Hepatocyte (in vitro differentiated cells): ENCODE data around the gene TMEM170B. TPM values are rescaled to one million over a fixed set of nuclear protein-coding genes. Genes with fewer than 3 reads are reported as not detected.
A peak's percentile ranks its signal among the peaks of the same experiment; 100 is the strongest.

Experiments
- DNase-seq: peaks from one replicate; pipeline ENCODE4 v3.0.0-alpha.2; 2016; ENCODE audit warnings: low spot score
- H2AFZ ChIP-seq: fragments of 200-600 bp; sonication (generic); 2 replicates; pipeline ENCODE4 v1.6.0; 2016; ENCODE audit warnings: antibody characterized with exemption, mild to moderate bottlenecking
- H3K27ac ChIP-seq: fragments of 200-600 bp; sonication (generic); 2 replicates; pipeline ENCODE4 v1.5.1; 2016; ENCODE audit warnings: mild to moderate bottlenecking
- H3K27me3 ChIP-seq: fragments of 200-600 bp; sonication (generic); 2 replicates; pipeline ENCODE4 v1.6.1; 2016
- H3K36me3 ChIP-seq: fragments of 200-600 bp; sonication (generic); replicated peaks from 2 replicates; pipeline ENCODE4 v1.5.1; 2016; ENCODE audit warnings: low read depth; ENCODE audit not compliant: insufficient read depth
- H3K4me1 ChIP-seq: fragments of 200-600 bp; sonication (generic); 2 replicates; pipeline ENCODE4 v1.5.1; 2016; ENCODE audit warnings: mild to moderate bottlenecking, moderate library complexity; ENCODE audit not compliant: insufficient read depth
- H3K4me2 ChIP-seq: fragments of 200-600 bp; sonication (generic); 2 replicates; pipeline ENCODE4 v1.6.0; 2016
- H3K4me3 ChIP-seq: fragments of 200-600 bp; sonication (generic); 2 replicates; pipeline ENCODE4 v1.5.1; 2016; ENCODE audit warnings: mild to moderate bottlenecking
- H3K79me2 ChIP-seq: fragments of 200-600 bp; sonication (generic); 2 replicates; pipeline ENCODE4 v1.6.0; 2017; ENCODE audit warnings: mild to moderate bottlenecking
- H3K9me2 ChIP-seq: fragments of 200-600 bp; sonication (generic); replicated peaks from 2 replicates; pipeline ENCODE4 v1.6.0; 2017; ENCODE audit warnings: mild to moderate bottlenecking; ENCODE audit not compliant: insufficient read depth
- H3K9me3 ChIP-seq: fragments of 200-600 bp; sonication (generic); 2 replicates; pipeline ENCODE4 v1.5.1; 2016; ENCODE audit warnings: low read depth, mild to moderate bottlenecking
- H4K20me1 ChIP-seq: fragments of 200-600 bp; sonication (generic); 2 replicates; pipeline ENCODE4 v1.6.0; 2016; ENCODE audit warnings: mild to moderate bottlenecking; ENCODE audit not compliant: insufficient read depth, poor library complexity, severe bottlenecking
- EZH2 ChIP-seq: fragments of 200-600 bp; sonication (generic); IDR thresholded peaks from 2 replicates; pipeline ENCODE4 v1.6.1; 2016; ENCODE audit warnings: antibody characterized with exemption, mild to moderate bottlenecking, borderline replicate concordance
- EZH2phosphoT487 ChIP-seq: fragments of 200-600 bp; sonication (generic); IDR thresholded peaks from one replicate; pipeline ENCODE4 v1.6.1; 2018; ENCODE audit warnings: antibody characterized with exemption, mild to moderate bottlenecking, low read depth, moderate library complexity; ENCODE audit not compliant: unreplicated experiment, severe bottlenecking
- WGBS: methylation state at CpG from one replicate; pipeline ENCODE4 v1.1.6; 2016; ENCODE audit warnings: low lambda C conversion rate; ENCODE audit errors: missing lambda C conversion rate; 5-methylcytosine and 5-hydroxymethylcytosine counted together
- polyA plus RNA-seq: library from polyadenylated mRNA; unstranded; fragments of >200 nt; fragmentation: Nextera tagmentation; extraction: Ambion mirVana; gene quantifications from 2 replicates; pipeline ENCODE4 v1.2.1, GENCODE V29; 2016
- total RNA-seq: library from RNA; depleted of rRNA; stranded (reverse); fragments of >200 nt; gene quantifications from 2 replicates; pipeline ENCODE4 v1.2.3, GENCODE V29; 2014
- TF ChIP-seq, protein P1 (sequence below): fragments of 200-600 bp; sonication (generic); IDR thresholded peaks from 2 replicates; pipeline ENCODE4 v1.5.1; 2016; ENCODE audit warnings: antibody characterized with exemption, mild to moderate bottlenecking; ENCODE audit not compliant: poor library complexity

TMEM170B gene
- total and polyA plus RNA-seq, 2 experiments from 2014 or later, result 0.82 to 6.5 TPM

DNA sequence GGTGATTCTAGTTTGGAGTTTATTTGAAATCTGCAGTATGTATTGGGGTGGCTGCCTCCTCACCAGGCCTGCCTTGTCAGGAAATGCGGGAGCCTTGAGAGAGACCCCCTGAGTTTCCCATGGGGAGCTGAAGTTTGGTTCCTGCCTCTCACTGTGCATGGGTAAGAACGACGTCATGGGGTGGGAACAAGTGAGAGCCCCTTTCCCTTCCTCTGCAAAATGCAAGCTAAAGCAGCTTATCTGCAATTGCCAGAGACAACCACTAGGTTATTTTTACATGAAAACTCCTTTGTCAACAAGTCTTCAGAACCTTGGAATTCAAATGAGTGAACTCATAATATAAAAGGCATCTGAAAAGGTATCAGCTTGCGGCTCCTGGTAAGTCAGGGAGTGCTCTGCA is 58.4 kb downstream of the TMEM170B start:
- no peak overlapping the region for H3K4me3 ChIP-seq
- no peaks in the 10 kb centered on the region for H4K20me1 ChIP-seq
- no peaks in the 10 kb centered on the region for H3K27me3 ChIP-seq
- H3K27ac ChIP-seq, result no peak overlapping the region
- no peak for TF ChIP-seq EZH2phosphoT487
- TF ChIP-seq, protein P1, sequence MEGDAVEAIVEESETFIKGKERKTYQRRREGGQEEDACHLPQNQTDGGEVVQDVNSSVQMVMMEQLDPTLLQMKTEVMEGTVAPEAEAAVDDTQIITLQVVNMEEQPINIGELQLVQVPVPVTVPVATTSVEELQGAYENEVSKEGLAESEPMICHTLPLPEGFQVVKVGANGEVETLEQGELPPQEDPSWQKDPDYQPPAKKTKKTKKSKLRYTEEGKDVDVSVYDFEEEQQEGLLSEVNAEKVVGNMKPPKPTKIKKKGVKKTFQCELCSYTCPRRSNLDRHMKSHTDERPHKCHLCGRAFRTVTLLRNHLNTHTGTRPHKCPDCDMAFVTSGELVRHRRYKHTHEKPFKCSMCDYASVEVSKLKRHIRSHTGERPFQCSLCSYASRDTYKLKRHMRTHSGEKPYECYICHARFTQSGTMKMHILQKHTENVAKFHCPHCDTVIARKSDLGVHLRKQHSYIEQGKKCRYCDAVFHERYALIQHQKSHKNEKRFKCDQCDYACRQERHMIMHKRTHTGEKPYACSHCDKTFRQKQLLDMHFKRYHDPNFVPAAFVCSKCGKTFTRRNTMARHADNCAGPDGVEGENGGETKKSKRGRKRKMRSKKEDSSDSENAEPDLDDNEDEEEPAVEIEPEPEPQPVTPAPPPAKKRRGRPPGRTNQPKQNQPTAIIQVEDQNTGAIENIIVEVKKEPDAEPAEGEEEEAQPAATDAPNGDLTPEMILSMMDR, result peak; percentile 2
- H3K9me3 ChIP-seq, result no peaks in the 10 kb centered on the region
- no peaks in the 10 kb centered on the region for H3K36me3 ChIP-seq
- no peaks in the 10 kb centered on the region for H3K9me2 ChIP-seq
- no peak for DNase-seq
- 73% methylated on average over 4 of the region's 4 CpGs for WGBS
- H2AFZ ChIP-seq, result no peak overlapping the region
- peaks cover 11% of the 10 kb centered on the region for H3K4me1 ChIP-seq
- H3K79me2 ChIP-seq, result no peaks in the 10 kb centered on the region
- H3K4me2 ChIP-seq, result no peak overlapping the region

DNA sequence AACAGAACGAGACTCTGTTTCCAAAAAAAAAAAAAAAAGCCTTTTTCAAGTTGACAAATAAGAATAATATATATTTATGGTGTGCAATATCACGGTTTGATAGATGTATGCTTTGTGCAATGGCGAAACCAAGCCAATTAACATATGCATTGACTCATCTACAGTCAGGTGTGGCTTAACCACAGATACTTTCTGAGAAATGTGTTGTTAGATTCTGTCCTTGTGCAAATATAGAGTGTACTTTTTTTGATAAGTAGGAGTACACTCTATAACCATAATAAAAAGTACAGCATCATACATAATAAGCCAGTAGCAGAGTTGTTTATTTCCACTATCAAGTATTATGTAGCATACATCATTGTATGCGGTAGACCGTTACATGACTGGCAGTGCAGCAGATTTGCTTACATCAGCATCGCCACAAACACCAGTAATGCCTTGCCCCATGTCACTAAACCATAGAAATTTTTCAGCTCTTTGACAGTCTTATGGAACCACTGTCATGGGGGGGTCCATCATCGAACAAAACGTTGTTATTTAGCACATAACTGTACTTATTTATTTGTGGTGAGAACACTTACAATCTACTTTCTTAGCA is 59.2 kb downstream of the TMEM170B start:
- Histone ChIP-seq H3K4me1 (peaks cover 11% of the 10 kb centered on the region), H3K36me3 (no peaks in the 10 kb centered on the region), H3K9me2 (no peaks in the 10 kb centered on the region), H3K79me2 (no peaks in the 10 kb centered on the region), H3K4me2 (no peak overlapping the region), H3K4me3 (no peak overlapping the region), H3K27me3 (no peaks in the 10 kb centered on the region), H3K27ac (no peak overlapping the region), H2AFZ (no peak overlapping the region), H4K20me1 (no peaks in the 10 kb centered on the region), H3K9me3 (no peaks in the 10 kb centered on the region)
- WGBS, result 92% methylated on average over 8 of the region's 8 CpGs
- no peak for DNase-seq
- TF ChIP-seq EZH2phosphoT487, result no peak
- no peak for TF ChIP-seq EZH2
- TF ChIP-seq, protein P1, result no peak

GRCh38 chr6:11598687-11599086 is 61.1 kb downstream of the TMEM170B start:
- Histone ChIP-seq H3K27ac (peak overlapping the region; percentile 89), H2AFZ (no peak overlapping the region), H3K9me3 (no peaks in the 10 kb centered on the region), H3K36me3 (no peaks in the 10 kb centered on the region), H3K4me1 (peaks cover 11% of the 10 kb centered on the region), H3K79me2 (no peaks in the 10 kb centered on the region), H4K20me1 (no peaks in the 10 kb centered on the region), H3K4me3 (no peak overlapping the region), H3K4me2 (peak overlapping the region; percentile 29), H3K9me2 (no peaks in the 10 kb centered on the region), H3K27me3 (no peaks in the 10 kb centered on the region)
- 27% methylated on average over 8 of the region's 8 CpGs for WGBS
- TF ChIP-seq EZH2phosphoT487 (no peak), EZH2 (no peak)
- TF ChIP-seq, protein P1, result no peak
- DNase-seq, result peak; percentile 84

DNA sequence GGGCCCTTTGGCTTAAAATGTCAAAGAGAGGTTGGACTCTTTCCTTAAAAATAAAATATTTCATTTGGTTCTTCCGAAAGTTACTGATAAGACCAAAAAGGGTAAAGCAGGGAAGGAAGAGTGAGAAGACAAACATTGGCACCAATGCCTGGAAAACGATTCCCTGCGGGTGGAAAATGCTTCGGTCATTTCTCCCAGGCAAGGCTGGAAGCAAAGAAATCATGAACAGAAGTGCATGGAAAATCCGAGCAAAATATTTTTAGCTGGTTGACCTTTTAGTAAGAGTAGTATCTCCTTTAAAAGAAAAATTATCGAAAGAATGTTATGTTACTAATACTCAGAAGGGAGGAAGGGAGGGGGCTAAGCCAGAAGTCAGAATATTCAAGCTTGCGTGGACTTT is 62.7 kb downstream of the TMEM170B start:
- Histone ChIP-seq H3K4me2 (no peak overlapping the region), H3K9me3 (no peaks in the 10 kb centered on the region), H2AFZ (no peak overlapping the region), H3K4me3 (no peak overlapping the region), H3K79me2 (no peaks in the 10 kb centered on the region), H3K4me1 (peaks cover 12% of the 10 kb centered on the region), H4K20me1 (no peaks in the 10 kb centered on the region), H3K27me3 (no peaks in the 10 kb centered on the region), H3K9me2 (no peaks in the 10 kb centered on the region), H3K27ac (no peak overlapping the region), H3K36me3 (no peaks in the 10 kb centered on the region)
- no peak for DNase-seq
- TF ChIP-seq EZH2 (no peak), EZH2phosphoT487 (no peak)
- TF ChIP-seq, protein P1, result no peak
- 95% methylated on average over 7 of the region's 7 CpGs for WGBS
